ENCODE data around the gene BOC.
A peak's percentile ranks its signal among the peaks of the same experiment; 100 is the strongest.

Gene BOC

DNA sequence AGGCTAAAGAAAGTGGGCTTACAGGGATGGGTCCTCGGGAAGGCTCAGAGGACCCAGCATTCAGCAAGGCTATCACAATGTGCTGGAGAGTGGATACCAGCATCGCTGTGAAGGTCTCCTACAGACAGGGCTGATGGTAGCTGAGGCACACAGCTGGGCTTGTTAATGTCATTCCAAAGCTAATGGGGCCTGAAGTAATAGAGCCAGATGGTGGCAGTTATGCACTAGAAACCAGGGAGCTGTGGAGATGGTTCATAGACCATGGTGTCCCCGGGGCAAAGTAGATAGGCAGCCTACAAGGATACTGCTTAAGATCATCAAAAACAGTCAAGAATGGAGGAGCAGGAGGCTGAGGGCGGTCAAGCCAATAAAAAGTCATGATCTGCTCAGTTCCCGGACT, 24.8 kb upstream of the BOC start:
- no peak for DNase-seq (ENCODE audit: low read depth)

DNA sequence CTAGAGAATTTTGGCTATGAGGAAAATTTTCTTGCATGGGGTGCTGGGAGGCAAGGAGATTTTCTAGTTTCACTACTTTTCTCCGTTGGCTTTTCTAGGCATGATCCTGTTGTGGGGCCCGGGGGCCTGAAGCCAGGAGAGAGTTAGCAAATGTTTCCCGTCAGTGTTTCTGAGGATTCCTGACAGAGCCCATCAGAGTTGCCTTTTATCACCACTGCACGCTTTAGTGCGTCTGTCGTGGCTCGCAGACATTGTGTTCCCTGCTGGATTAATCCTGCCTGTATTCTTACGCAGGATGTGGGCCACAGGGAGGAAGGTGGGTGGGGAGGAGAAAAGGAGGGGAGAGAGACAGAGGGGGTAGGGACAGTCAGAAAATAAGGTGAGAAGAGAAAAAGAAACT, 18.1 kb upstream of the BOC start:
- DNase-seq (ENCODE audit: low read depth), result no peak

DNA sequence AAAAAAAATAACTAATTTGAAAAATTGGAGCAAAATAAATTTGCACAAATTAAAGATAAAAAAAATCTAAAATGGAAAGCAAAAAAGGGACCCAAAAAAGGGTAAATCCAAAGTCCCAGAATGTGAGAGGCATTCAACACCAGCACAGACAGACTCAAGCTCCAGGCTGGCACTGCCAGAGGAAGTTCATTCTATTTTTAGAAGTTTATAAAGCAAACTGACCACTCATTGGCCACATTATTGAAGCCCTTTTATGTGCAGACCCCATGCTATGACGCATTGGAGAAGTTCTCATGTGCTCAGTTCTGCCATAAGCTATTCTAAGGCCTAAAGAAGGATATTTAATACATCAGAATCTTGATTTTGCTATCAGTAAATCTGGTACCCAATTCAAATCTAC, 17.6 kb upstream of the BOC start:
- no peak for DNase-seq (ENCODE audit: low read depth)

DNA sequence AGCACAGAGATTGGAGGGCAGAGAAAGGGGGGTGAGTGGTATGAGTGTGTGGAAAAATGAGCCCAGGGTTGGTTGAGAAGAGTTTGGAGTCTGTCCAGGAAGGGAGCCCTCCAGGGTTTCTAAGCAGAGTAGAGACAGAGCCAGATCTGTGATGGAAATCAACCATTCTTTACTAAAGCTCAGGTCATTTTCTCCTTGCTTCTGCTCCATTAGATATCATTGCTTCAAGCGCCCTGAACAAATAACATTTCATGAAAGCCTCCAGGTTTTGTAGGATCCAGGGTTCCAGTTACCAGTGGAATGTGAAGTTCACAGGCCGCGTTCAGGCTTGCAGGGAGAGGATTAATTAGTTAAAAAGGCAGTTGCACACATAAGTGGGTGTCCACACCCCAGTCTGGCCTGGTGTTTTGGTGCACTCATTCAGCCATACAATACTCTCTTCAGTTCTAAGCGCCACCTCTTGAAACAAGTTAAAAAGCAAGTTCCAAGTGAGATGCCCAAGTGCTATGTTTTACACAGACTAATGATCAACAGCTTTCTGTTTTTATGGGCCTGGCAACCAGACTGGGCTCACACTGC, 16.4 kb upstream of the BOC start:
- DNase-seq (ENCODE audit: low read depth), result no peak

DNA sequence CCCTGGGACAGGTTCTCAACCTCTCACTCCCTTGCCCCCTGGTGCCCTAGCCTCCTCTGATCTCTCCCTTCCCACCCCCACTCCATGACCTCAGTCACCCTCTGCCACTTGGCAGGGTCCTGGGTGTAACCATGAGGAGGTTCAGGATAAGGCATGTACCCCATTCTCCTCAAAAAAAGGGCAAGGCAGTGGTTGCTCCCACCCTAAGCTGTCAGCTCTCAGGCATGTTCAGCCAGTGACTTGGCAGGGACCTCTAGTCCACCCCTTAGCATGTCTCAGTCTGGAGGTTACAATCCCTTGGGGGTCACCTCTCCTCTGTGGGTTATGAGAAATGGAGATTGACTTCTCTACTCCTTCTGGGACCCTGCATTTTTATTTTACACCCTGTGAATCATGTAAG, 11.0 kb upstream of the BOC start:
- DNase-seq (ENCODE audit: low read depth), result no peak

DNA sequence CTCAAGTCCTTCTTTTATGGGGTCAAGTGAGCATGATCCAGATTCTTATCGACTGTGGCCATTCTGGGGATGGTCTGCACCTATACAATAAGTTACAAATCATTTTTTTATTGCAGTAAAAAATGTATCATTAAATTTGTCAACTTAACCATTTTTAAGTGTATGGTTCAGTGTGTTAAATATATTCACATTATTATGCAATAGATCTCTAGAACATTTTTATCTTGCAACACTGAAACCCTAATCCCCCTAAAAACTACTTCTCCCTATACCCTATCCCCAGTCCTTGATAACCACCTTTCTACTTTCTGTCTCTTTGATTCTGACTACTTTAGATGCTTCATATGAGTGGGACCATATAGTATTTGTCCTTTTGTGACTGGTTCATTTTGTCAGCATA, 10.4 kb upstream of the BOC start:
- no peak for DNase-seq (ENCODE audit: low read depth)

DNA sequence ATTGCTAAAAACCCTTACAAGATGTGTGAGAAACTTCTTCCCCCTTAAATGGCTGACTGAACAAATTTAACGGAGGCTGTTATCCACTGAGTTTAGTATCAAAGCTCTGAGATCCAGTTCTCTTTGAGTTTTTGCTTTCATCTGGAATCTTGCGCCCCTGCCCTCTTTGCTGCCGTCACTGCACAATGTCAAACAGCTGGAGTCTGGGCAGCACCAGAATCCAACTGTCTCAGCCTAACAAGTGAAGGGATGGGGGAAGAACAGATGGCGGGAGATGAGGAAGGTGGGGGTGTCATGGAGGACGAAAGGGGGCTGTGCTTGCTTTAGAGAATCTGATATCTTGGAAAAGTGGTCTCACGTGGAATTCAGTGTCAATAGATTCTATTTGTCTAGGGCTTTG, 7.0 kb upstream of the BOC start:
- DNase-seq (ENCODE audit: low read depth), result no peak

DNA sequence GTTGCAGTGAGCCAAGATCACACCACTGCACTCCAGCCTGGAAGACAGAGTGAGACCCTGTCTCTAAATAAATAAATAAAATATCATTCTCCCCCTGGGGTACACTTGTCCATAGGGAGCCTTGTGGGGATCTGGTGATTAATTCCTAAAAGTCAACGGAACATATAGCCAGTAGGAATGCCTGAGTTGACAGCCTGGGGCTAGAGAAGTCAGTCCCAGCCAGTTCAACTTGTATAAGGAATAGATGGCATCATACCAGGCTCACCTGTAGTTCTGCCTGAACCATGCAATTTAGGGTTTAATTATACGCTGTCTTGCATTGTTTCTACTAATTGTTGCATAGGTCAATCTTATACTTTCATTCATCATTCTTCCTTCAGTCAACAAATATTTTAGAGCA, 5.9 kb upstream of the BOC start:
- no peak for DNase-seq (ENCODE audit: low read depth)

DNA sequence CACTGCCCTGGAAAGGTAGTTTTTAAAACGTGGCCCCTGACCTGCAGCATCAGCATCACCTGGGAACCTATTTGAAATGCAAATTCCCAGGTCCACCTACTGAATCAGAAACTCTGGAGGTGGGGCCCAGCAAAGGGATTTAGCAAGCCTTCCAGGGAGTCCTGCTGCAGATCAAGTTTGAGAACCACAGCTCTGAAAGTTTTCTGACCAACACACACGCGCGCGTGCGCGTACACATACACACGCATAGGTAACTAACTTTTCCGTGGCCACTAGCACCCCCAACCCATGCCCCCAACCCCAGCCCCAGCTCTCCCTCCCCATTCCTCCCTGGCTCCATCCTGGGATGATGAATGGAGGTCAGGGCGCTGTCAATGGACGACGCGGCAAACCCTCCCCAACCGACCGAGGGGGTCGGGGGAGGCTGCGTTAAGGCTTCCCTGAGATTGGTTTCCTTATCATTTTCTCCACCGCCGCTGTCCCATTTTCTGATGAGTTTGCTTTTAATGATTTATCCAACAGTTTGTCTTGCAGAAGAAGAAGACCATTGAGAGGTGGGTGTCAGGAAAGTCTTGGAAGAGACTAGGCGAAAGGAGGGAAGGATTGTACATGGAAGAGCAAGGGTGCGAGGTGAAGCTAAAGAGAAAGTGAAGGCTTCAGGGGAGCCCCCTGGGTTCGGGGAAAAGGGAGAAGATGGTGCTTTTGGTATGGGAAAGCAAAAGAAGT, 590 bp upstream of the BOC start:
- no peak for DNase-seq (ENCODE audit: low read depth)

DNA sequence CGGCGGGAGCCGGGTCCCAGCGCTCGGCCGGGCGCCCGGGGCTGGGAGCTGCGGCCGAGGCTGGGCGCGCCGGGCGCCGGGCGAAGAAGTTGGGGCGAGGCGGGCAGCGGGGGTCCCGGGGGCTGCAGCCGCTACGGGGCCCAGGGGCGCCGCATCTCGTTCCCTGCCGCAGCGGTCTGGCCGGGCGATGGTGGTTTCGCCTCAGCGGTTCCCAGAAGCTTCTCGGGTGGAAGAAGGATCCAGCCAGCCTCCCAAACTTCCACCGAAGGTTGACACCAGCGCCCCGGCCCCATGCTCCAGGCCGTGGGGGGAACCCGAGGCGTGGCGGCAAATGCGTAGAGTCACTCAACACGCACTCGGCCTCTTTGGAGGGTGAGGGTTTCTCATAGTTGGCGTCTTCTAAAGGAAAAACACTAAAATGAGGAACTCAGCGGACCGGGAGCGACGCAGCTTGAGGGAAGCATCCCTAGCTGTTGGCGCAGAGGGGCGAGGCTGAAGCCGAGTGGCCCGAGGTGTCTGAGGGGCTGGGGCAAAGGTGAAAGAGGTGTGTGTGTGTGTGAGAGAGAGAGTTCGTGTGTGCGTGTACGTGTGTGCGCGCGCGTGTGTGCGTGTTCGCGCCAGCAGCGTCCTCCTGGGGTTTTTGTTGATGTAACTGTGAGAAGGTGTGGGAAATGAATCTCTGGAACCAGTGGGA, 940 bp downstream of the BOC start:
- no peak for DNase-seq (ENCODE audit: low read depth)

DNA sequence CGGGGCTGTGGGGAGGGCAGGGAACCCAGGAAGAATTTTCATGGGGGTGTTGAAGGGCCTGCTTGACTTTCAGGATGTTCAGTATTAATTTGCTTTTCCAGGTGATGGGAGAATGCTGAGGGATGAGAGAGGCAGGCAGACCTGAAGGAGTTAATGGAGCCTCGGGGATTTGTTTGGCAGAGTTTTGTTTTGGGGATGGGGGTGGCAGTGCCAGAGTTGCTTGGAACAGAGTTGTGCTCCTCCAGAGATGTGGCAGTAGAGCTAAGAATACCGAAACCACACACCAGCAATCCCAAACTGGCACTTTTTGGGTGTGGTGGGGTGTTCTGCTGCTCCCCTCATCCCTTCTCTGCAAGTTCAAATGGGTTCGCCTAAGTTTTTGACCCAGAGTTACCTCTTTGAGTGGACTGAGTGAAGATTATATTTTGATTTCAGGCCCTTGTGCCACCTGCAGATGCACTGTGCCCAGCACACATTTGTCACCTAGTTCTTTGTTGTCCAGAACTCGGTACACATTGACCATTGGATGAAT, 1.6 kb downstream of the BOC start:
- no peak for DNase-seq (ENCODE audit: low read depth)

DNA sequence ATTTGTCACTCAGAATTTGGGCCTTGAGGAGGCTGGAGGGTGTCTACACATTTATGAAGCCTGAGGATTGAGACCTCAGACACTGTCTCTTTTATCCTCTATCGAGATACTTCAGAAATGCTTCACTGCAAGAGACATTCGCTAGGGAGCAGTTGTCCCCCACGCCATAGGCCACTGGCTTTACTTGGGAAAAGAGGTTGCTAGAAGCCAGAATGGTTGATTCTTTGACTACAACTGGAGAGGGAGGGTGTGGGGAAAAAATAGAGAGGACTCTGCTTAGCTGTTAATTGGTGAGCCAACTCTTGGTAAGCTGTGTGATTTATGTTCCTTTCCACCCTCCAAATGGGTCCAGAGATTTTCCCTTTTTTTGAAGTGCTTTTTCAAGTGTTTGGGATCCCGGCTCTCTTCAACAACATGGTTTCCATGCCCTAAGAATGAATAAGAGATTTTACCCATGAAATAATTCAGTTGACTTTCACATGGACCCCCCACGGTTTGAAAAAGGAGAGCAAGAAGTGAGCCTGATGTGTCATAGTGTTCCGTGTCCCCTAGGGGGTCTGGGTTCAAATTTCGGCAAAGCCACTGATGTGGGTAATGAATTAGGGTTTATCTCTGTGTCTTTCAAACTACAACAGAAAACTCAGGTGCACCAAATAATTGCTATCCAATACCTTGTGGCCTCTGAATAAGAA, 2.7 kb downstream of the BOC start:
- no peak for DNase-seq (ENCODE audit: low read depth)

DNA sequence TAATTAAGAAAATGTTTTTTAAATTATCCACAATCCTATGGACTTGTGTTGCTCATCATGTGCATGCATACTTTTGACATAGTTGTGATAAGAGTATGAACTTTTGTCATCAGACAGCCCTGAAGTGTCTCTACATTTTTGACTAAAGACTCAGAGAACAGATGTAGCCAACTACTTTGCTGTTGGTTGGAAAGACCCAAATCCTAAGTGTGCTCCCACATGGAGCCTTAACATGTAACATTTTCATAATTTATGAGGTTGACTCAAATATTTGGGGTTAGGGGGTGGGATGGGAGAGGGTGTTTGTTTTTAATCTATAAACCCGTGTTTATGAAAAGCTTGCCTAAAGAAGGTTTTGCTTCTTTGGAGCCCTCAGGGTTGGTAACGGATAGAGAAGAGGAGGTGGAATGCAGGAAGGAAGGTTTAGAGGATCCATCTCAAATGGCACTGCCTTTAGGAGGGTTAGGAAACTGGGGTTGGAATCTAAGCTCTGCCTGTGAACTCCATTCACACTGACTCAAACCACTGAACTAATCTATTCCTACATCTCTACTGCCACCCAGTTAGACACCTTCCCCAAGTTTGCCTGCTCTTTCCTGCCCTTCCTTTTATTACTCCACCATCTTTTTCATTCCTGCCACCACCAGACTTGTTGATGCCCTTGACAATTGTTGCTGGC, 3.7 kb downstream of the BOC start:
- DNase-seq (ENCODE audit: low read depth), result peak; percentile 64

DNA sequence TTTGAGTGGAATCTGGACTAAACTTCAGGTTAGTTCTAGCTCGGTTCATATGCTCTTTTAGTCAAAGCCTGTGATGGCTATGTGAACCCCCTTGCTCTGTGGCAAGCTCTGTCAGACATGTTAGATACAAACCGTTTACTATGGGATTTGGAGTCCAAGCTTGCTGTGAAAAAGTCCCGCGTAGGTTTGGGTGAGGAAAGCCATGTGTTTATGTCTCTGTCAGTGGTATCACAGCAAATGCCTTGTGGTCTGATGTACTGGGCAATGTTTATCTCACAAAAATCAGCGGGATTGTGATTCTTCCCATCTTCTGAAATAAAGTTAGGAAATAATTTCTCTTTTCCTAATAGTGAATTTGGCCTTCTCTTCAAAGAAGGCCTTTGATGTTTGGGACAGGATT, 5.0 kb downstream of the BOC start:
- DNase-seq (ENCODE audit: low read depth), result no peak

DNA sequence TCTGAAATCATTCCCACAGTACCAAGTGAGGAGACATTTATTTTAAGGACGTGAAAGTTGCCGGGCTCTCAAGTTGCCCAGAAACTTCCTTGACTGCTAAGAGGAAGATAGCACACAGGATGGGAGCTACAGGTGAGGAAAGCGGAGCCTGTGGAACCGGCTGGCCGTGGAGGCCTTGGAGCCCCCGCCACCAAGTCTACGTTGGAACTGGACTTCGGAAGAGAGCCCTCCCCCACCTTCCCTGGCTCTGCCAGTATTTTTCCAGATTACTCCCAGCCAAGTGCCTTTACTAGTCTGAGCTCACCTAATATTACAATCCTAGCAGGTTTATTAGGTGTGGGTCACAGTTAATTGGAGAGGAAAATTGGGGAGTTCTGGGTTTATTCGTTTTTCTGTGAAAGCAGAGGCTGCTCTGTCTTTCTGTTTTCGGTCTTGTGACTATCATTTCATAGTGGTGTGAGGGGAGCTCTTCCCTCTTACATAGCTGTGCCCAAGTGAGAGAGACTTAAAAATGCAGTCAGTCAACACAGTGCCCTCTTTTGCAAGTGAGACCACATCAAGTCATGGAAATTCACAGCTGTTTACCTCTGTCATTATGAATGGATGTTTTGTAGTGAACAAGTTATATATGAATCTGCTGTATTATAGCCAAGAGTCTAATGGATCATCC, 6.8 kb downstream of the BOC start:
- DNase-seq (ENCODE audit: low read depth), result no peak

DNA sequence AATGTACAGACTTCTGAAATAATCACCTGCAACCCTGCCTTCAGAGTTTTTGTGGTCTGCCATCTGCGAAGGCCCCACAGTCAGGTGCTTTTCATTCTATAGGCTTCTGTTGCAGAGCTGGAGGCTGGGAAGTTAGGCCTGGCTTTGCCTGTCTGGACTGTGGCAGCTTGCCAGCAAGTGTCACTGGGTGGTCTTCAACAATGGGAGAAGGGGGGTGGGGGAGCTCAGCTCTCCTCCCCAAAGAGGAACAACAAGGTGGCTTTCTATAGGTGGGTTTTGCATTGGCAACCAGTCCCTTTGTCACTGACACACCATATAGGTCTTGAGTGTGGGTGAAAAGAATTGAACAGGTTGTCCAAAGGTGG, 7.3 kb downstream of the BOC start:
- no peak for DNase-seq (ENCODE audit: low read depth)

DNA sequence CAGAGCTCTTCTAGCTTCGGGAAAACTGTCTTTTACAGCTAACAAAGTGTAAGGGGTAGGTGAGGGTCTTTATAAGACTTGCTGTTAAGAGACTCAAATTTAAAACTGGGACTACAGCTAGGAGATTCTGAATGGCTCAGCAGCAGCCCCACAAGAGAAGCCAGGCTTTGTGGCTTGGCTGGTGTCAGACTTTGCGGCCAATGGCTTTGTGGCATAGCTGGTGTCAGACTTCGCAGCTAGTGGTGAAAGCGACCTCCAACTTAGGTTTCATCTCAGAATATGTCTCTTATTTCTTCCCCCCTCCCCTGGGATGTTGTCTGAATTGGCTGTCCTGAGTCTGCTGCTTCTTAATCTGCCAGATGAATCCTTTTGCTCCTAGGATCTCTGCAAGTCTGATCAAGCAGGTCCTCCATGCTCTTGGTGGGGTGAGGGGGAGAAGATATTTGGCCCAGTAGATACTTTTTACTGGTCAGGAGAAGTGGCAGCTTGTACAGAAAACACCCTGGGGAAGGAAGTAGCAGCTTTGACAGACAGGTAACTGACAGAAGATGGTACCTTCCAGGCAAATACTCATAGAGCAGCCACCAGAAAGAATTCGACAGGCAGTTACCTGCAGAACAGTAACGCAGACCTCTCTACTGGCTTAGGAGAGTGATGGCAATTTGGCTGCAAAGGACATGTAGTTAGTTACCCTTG, 8.4 kb downstream of the BOC start:
- no peak for DNase-seq (ENCODE audit: low read depth)

DNA sequence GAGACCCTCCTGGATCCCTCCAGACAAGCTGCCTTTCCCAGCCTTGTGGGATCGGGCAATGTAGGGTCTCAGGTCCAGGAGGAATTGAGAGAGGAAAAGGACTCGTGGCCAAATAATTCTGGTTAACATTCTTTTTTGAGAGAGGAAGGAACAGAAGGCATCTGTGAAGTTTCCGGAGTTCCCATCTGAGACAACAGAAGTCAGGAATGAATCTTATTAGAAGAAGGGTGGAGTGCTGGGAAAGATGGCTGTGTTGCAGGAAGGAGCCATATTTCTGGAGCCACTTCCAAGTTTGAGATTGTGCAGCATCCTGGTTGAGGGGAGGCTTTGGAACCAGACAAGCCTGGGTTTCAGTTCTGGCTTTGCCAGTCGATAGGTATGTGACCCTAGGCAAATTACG, 9.4 kb downstream of the BOC start:
- DNase-seq (ENCODE audit: low read depth), result no peak

DNA sequence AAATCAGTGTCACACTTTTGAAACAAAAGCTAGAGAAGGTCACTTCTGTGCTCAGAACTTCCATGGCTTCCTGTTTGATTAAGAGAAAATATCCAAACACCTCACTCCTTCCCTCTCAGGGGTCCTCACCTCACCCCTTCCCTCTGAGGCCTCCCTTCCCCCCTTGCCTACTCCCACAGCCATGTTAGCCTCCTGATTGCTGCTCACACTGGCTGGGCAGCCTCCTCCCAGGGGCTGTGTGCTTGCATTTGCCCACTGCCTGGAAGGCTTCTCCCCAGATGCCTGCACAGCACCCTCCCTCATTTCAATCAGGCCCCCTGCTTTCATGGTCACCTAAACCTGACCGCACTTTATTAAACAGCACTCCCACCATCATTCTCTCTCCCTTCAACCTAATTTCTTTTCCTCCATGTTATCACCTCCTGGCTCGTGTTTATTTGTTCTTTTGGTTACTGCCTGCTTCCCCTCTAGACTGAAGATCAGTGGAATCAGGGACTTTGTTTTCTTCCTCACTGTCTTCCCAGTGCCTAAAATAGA, 10.4 kb downstream of the BOC start:
- DNase-seq (ENCODE audit: low read depth), result no peak

DNA sequence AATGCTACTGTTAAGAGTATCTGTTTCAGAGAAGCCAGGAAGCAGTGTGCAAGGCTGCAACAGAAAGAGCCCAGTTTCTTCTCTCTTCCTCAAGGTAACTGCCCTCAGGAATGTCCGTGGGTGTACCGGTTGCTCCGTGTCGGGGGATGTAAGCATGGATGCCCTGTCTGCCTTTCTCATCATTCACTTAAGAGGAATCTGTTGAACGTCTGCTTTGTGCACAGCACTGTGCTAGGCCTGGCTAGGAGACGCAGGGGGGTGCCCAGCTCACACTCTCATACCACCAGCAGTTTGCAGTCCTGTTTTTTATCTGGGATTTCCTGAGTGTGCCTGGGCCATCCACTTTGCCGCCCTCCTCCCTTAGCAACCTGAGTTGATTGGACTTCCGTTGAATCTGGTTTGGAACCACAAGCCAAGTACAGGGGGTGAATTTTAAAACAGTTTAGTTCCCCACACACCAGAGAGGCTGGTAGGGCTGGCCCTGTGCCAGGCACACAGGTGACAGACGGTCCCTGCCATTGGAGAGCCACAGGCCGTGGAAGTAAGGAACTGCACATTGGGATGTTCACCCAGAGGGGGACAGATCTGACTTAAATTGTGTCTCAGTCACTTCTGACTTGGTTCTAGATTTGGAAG, 11.2 kb downstream of the BOC start:
- no peak for DNase-seq (ENCODE audit: low read depth)

All from GM04504 (cell line).